Activated CD4-positive, alpha-beta T cell treated with anti-CD3 and anti-CD28 coated beads, Interleukin-2, amount 50 U/mL, for 48 hours (primary cell): ENCODE measurements around the gene CCDC92B.
"Not testable (repeated sequence)": the region's sequence is repeated elsewhere in the genome, so short reads cannot be mapped to it uniquely, and the experiment has no call there.

ENCODE experiments used
- DNase-seq, 2 experiments: peaks; one replicate each; pipeline ENCODE4 v3.0.0-alpha.2; 2020

Gene CCDC92B

DNA sequence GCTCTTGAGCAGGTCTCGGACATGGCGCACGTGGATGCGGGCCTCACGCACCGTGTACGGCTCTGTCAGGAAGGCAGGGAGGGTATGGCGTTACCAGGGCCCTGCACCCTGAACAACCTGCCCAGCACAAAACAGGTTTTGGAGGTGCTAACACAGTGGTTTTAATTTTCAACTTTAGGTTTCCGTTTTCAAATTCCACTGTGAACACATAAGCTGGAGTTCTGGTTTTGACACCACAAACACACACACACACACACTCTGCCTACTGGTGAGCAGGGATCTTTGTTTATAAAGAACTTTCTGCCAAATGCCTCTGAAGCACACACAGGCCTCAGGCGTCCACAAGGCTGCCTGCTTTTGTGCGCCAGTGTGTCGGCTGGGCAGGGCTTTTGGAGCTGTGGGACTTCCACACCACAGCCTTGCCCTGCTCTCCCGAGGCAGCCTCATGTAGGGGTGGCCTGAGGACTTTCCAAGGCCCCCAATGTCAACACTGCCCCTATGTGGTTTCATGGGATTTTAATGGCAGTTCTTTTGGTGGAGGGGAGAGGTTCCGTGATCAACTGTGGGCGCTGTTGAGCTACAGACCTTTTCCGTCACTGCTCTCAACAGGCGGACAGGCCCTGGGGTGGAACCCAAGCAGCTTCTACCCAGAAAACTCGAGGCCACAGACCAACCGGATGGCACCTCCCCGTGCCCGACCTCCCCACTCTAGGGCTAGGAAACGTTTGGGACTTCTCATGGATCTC is 47.3 kb downstream of the CCDC92B start:
- no peak for DNase-seq

DNA sequence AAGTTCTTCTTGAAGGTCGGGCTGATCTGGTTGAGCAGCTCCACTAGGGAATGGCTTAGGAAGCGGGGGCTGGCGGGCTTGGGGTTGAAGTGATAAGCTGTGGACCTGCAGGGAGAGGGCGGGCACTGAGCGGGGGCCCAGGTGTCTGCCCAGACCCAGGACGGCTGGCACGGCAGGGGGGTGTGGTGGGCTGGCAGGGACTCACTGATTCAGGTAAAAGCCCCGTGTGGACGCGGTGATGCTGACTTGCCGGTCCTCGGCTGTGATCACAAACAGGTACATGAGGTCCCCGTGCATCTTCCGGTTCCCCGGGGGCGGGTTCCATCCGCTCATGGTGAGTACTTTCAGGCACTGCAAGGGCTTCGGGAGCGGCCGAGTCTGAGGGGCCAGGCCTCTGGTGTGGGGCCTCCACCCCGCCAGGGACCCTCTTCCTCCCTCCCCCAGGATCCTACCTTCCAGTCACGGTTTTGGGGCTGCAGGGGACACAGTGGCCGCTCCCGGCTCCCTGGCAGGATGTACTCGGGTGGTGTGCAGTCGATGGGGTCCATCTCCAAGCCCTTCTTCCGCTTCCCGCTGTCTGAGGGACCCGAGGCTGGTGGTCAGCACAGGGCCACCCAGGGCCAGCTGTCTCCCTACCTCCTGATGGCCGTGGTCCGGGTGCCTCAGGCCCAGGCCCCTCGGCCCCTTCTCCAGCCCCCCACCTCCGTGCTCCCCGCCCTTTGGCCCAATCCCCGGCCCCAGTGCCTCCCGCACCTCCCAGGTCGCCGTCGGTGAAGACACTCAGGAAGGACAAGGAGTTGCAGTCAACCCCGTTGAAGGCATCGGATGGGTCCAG is 48.1 kb downstream of the CCDC92B start:
- no peak for DNase-seq

DNA sequence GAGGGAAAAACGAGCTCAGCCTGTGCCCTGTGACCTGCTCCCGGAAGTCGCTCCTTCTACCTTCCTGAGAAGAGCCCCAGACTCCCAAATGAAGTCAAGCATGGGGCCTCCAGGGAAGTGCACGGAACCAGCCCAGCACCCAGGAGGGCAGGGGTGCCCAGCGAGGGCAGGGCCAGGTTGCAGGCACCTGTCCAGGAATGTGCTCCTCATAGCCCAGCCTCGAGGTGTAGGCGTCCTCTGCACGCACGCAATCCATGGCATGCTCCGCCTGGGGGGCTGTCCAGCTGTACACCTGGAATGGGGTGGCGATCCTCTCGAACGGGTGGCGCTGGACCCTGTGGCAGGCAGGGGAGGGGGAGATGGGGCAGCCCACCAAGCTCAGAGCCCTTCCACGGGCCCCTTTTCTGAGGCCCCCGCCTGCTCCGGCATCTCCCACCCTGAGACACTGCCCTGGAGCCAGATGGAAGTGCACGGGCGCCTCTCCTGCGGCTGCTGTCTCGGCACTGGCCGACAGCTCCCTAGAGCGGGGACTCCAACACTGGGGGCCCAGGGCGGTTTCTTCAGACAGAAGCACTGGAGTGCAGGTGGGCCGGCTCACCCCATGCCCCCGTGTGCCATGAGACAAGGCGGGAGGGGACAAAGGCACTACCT is 48.8 kb downstream of the CCDC92B start:
- no peak for DNase-seq

DNA sequence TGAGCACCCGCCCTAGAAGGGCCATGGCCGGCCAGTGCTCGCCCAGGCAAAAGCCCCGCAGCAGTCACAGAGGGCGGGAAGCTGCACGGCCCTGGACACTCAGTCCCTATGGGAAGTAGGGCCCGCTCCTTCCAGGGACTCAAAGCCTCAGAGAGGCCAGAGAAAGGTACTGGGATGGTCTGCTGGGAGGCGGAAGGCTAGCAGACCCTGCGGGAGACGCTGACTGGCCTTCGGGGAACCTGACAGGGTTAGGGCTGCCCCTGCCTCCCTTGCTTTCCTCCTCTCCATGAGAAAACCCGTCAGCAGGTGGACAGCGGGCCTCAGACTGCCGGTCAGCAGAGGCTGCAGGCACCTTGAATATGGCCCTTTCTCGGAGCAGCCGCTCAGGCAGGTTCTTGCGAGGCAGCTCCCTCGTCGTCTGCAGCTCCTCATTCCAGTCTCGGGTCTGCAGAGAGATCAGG is 49.4 kb downstream of the CCDC92B start:
- no peak for DNase-seq

DNA sequence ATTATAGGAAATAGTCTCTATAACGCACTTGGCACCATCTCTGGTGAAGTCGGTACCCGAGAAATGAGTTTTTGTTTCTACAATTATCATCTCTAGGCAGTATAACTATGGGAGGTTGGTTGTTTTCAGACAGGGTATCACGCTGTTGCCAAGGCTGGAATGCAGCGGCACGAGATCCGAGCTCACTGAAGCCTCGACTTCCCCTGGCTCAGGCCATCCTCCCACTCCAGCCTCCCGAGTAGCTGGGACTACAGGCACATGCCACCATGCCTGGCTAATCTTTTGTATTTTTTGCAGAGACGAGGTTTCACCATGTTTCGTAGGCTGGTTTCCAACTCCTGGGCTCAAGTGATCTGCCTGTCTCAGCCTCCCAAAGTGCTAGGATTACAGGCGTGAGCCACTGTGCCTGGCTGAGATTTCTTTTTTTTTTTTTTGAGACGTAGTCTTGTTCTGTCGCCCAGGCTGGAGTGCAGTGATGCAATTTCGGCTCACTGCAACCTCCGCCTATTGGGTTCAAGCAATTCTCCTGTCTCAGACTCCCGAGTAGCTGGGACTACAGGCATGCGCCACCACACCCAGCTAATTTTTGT is 50.1 kb downstream of the CCDC92B start:
- not testable (repeated sequence) for DNase-seq

DNA sequence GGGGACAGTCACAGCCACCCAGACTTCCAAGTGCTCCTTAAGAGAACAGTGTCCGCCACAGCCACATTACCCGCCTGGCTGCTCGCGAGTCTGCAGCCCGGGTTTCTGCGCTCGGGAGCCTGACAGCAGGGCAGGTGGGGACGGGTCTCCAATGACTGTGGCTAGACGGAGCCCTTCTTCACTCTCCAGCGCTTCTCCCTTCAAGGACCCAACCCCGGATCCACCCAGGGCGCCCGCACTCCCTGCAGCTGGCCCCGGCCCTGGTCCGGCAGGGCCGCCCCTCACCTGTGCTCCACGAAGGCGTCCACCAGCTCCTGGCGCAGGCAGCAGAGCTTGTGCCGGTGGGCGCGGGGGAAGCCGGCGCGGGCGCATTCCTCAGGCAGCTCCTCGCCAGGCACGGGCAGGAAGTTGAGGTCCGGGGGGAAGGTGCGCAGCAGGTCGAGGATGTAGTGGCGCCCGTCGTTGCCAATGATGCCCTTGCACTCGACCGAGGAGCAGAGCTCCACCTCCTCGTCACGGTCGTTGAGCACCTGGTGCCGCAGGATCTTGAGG is 51.8 kb downstream of the CCDC92B start:
- no peak for DNase-seq

DNA sequence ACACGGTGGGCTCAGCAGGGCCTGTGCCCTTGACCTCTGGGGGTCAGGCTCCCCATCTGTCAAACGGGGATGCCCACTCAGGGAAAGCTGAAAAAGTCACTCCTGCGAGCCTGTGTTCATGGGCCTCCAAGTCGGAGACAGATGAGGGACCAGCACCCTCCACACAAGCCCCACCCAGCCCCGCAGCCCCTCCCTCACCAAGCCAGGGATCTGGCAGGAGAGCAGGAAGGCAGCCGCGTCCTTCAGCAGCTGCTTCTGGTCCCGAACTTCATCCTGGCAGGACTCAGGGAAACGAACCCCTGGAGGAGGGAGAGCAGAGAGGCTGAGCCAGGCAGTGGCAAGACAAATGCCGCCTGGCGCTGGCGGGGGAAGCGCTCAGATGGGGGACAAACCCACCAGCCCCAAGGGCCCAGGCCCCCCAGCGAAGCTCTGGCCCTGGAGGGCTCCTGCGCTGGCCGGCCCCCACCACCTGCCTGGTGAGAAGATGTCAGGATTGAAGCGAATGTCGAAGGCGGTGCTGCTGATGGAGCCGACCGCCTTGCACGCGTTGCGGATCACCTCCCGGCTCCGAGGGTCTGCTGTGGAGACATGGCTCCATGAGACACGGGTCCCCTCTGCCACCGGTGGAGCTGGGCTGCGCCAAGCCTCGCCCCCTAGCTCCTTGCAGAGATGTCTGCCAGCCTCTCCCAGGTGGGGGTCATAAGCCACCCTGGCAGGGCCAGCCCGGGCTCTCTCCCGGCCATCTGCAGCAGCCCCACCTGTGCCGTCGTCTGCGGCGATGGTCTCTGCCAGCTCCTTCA is 53.3 kb downstream of the CCDC92B start:
- no peak for DNase-seq

DNA sequence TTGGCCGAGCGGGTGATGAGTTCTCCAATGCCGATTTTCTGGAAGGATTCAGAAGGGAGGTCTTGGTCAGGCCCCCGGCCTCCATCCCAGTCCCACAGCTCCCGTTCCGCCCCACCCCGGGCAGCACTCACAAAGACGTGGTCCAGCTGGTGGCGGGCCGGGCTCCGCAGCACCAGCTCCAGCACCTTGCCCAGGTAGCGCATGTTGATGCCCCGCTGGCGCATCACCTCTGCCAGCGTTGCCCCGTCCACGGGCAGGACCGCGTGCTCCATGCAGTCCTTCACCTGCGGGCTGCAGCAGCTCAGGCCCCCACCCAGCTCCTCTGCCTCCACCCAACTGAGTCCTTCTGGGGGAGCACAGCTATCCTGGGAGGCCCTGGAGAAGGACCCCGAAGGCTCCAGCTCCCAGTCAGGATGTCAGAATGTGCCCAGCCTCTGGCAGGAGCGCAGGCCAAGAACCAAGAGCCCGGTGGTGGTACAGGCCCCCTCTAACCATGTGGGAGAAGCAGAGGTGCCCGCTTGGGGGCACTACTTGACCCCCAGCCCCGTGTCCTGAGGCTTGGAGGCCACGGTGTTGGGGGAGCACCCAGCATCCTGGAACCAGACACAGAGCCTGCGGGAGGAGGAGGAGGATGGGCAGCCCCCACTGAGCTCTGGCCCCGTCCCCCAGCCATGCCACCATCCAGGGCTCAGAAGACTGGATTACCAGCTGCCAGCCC is 54.0 kb downstream of the CCDC92B start:
- DNase-seq = no peak

DNA sequence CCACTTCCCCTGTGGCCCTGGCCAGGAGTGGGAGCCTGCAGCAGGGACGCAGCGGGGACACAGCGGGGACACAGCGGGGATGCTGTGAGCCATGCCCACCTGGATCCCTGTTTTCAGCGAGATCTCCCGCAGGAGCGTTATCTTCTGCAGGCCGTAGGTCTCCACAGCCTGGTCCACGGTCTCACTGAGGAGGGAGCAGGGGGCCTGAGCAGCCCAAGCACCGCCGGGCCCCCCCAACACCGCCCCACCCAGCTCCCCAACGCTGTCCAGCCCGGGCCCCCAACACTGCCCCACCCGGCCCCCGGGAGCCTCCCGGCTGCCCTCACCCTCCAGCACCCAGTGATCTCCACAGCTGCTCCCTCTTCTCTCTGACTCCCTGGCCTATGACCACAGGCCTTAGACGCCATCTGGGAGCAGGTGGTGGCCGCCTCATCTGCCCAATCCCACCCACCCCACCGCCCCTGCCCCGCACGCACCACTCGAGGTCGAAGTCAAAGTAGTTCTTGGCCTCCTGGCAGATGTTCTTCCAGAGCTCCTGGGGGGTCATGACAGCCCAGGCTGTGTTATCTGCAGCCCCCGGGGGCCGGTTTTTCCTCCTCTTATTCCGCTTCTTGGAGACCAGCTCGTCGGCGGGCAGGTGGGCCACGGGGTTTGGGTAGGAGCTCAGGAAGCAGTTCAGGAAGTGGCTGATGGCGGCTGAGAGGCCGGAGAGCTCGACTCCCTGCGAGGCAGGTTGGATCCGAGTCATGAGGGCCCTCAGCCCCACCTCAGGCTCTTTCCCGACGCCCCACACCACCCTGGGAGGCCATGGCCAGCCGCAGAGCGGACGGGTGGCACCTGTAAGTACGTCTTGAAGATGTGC is 54.8 kb downstream of the CCDC92B start:
- no peak for DNase-seq

DNA sequence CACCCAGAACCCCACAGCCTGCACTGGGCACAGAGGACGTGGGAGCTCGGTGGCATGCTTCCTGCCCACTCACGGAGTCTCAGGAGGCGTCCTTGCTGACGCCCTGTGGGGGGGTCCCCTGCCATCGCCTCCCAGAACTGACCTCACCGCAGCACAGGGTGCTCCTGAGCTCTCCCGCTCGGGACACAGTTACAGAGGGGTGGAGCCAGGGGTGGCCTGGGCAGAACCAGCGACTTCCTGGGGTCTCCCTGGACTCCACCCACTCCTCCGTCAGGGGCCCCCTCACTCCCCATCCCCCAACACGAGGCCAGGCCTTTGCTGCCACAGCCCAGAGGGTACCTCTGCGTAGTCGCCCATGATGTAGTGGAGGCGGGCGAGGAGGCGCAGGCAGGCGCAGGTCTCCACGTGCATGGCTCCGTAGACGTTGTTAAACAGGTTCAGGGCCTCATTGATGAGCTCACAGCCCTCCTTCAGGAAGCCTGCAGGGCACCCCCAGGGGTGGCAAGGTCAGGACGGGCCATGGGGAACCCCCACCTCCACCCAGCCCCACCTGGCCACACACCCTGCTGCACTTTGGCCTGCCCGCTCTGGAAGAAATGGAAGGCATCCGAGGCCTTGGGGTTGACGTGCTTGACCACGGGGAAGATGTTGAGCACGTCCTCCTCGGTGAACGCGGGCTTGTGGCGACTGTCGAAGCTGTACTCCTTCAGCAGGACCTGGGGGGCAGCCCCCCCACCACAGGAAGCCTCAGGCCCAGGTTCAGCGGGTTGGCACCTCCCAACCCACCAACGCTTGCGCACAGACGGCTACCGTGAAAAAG is 55.7 kb downstream of the CCDC92B start:
- no peak for DNase-seq

DNA sequence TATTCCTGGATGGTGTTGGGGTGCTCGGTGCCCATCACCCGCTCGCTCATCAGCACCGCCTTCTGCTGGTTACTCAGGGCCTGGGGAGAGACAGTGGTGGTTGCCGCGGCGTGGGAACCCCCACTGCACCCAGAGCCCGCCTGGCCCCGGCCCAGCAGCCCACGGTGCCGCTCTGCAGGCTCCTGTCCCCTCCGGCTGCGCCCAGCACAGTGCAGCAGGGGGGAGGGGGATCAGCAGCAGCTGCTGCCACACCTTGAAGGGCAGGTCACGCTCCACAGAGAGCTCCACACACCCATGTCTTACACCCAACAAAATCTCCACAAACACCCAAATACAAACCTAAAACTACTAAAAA is 56.7 kb downstream of the CCDC92B start:
- no peak for DNase-seq

DNA sequence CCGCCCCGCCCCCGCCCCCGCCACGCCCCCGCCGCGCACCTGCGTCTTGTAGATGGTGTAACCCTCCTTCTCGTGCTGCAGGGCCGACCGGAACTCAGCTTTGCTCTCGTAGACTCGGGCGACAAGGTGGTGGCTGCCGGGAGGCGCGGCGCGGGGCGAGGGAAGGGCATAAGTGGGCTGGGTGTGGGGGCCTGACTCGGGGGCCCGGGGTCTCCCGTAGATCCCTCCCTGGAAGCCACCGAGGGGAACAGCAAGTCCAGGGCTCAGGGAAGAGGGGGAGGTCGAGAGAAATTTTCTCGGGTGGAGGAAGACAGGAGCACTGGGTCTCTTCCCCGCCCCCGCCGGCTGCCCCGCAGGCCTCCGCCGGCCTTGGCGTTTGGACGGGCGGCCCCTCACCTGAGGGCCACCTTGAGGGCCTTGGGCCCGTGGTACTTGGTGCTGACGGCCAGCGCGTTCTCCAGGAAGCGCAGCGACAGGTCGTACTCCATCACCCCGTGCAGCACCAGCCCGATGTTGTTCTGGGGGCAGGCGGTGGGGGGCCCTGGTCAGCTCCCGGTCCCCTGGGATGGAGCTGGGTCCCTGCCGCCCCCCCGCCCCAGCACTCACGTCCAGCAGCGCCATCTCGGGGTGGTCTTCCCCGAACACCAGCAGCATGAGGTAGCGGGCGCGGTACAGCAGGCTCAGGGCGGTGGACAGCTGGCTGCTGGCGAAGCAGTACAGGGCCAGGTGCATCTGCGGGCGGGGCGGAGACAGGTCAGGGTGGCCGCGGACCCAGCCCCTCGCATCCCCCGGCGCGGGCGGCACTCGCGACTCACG is 57.3 kb downstream of the CCDC92B start:
- DNase-seq = no peak

DNA sequence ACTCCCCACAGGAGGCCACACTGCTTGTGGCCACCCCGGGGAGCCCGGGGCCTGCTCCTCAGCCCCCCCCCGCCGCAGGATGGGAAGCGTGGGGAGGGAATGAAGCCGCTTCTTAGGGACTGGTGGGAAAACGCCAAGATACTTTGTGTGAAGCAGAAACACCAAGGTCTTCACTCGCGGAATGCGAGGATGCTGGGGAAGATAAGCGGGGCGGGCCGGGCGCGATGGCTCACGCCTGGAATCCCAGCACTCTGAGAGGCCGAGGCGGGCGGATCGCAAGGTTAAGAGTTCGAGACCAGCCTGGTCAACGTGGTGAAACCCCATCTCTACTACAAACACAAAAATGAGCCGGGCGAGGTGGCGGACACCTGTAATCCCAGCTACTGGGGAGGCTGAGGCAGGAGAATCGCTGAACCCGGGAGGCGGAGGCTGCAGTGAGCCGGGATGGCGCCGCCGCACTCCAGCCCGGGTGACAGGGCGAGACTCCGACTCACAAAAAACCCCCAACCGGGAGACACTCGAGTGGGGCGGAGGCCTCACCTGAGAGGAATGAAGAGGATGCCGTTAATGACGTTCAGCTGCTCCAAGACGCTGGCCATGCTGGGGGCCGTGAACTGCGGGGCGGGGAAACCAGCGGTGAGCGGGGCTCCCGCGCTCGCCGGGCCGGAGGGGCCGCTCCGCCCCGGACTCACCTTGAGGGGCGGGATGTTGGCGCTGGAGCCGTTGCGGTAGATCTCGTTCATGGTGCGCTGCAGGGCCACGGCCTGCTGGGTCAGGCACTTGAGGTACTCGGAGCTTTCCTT is 58.2 kb downstream of the CCDC92B start:
- DNase-seq = no peak

DNA sequence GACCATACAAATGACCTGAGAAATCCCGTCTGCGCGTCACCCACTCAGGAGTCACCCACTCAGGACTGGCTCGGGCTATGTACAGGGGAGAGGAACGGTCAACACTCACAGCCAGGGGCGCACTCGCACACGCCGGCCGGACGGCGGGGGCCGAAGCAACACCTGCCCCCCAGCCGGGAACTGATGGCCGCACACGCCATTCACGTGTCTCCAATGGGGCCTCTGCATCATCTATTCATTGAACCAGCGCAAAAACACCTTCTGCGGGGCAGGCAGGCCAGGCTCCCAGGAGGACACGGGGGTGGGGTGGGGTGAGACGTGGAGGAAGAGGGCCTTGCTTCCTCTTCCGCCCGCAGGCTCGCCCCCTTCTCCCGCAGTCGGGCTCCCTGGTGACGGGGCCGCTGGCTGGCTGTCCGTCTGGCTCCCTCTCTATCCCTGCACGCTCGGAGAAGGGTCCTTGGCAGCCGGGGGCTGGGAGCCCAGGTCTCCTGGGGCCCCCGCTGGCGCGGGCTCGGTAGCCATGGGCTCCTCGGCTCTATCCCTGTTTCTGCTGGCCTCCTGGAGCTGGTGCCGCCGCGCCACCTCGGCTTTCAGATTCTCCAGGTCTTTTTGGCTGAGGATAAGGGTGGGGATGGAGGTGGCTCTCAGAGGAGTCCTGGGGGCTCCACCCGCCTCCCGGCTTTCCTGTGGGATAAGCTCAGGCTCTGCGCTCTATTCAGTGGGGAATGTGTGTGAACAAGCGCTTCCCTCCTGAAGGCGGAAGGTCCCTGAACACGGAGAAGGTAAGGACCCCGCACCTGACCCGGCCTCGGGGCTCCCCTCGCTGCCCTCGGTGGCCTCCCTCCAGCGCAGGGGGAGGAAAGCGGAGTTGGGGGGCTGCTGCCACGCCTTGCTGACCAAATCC is 59.0 kb downstream of the CCDC92B start:
- DNase-seq = no peak

DNA sequence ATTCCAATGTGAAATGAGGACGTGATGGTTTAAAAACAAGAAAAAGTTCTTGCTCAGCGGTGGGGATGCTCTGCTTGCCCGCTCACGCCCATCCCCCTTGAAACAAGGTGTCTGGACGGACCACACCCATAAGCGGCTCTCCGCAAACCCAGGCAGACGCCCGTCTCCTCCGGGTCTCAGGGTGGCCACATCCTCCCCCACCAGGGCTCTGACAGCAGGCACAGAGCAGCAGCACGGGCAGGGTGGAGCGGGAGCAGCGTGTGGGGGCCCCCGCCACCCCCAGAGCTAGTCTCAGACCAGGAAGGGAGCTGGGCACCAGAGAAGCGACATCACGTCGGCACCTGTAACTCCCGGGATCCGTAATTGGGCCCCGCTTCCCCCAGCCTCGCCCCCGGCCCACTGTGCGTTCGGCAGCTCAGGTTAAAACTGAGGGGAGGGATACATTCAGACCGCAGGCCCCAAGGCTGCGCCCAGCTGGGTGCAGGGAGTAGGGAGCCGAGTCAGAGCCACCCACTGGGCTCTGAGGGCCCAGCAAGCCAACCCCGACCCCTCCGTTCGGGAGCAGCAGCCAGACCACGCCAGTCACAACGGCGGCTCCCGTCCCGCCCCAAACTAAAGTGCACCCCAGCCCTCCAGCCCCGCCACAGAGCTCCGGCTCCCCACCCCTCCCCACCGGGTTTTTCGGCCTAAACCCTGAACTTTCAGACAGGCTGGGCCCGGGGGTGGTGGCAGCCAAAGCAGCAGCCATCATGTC is 59.9 kb downstream of the CCDC92B start:
- no peak for DNase-seq
